ENCODE data around the gene PPP3CA. TPM values are rescaled to one million over a fixed set of nuclear protein-coding genes. Genes with fewer than 3 reads are reported as not detected.

PPP3CA gene
- total RNA-seq, 1 experiment from 2014 or later: 133 TPM

GRCh38 chr4:101065935-101066485 is 281.3 kb downstream of the PPP3CA start:
- no peaks in the 10 kb centered on the region for H3K27me3 ChIP-seq (ENCODE audit: insufficient read depth, low read length)
- intact Hi-C loops (cut with micrococcal nuclease): no loop called here
- ChIA-PET CTCF (no interaction called here), RAD21 (ENCODE audit: low non-redundant PET in 1 of 2, low total read pairs in 2 of 2, uncharacterized antibody in 2 of 2, unreplicated experiment in 2 of 2) (no interaction called here), POLR2A (no interaction called here)
- H3K9ac ChIP-seq (ENCODE audit: low read length): no peak overlapping the region
- H3K9me3 ChIP-seq (ENCODE audit: control insufficient read depth in 1 of 2, insufficient read depth in 1 of 2, low read depth in 1 of 2, low read length in 2 of 2): no peaks in the 10 kb centered on the region
- no peaks in the 10 kb centered on the region for H4K20me1 ChIP-seq (ENCODE audit: insufficient read depth)
- H3K79me2 ChIP-seq (ENCODE audit: insufficient read depth, low read length): 0 out of 2 replicates have a peak, but pooled peaks cover 4% of the 10 kb centered on the region
- H3K4me1 ChIP-seq (ENCODE audit: control insufficient read depth in 1 of 2, insufficient read depth in 2 of 2, low read length in 2 of 2): no peaks in the 10 kb centered on the region
- H3K4me2 ChIP-seq (ENCODE audit: low read length): no peak overlapping the region
- H3K9me2 ChIP-seq (ENCODE audit: insufficient read depth): no peaks in the 10 kb centered on the region
- no peak for DNase-seq (ENCODE audit: low read depth, low spot score)
- no peak overlapping the region for H2AFZ ChIP-seq (ENCODE audit: low read depth, low read length, poor library complexity, severe bottlenecking)
- H3K27ac ChIP-seq (ENCODE audit: low read depth, low read length): no peak overlapping the region
- H3K4me3 ChIP-seq (replicated peaks in 1 of 2; ENCODE audit: low read depth in 1 of 2, low read length in 2 of 2): no peak overlapping the region
- no TSS peak for BruUV-seq (replicated peaks)
- no peak for ATAC-seq
- TF ChIP-seq SIN3A (IDR thresholded peaks at IDR 0.05; ENCODE audit: low read depth) (no peak), SP1 (IDR thresholded peaks at IDR 0.05; ENCODE audit: low read depth) (no peak), JUND (IDR thresholded peaks at IDR 0.05) (no peak)
- TF ChIP-seq, protein P1, sequence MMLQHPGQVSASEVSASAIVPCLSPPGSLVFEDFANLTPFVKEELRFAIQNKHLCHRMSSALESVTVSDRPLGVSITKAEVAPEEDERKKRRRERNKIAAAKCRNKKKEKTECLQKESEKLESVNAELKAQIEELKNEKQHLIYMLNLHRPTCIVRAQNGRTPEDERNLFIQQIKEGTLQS (IDR thresholded peaks at IDR 0.05): no peak
- H3K36me3 ChIP-seq (ENCODE audit: control insufficient read depth in 1 of 2, insufficient read depth in 2 of 2, low read length in 2 of 2): peaks cover 0 to 7% of the 10 kb centered on the region in 2 experiments; a peak in 1 of 4 replicates

DNA sequence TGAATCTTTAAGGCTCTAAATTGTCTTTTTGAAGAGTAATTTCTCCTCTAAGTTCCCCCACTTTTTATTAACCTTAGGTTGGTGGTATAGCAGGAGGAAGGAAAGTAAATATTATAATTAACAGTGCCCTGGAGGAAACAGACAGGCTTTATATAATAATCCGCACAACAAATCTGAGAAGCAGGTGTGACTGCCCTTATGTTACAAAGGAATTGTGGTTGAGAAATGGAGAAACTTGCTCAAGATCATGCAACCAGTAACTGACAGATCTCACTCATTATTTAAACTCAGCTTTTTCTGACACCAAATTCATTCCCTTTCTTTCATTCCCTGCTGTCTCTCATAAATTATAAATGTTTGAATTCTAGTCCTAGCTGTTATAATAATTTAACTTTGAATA is 282.0 kb downstream of the PPP3CA start:
- POLR2A ChIA-PET: no interaction called here
- Histone ChIP-seq H4K20me1 (ENCODE audit: insufficient read depth) (no peaks in the 10 kb centered on the region), H3K4me1 (ENCODE audit: control insufficient read depth in 1 of 2, insufficient read depth in 2 of 2, low read length in 2 of 2) (no peaks in the 10 kb centered on the region), H2AFZ (ENCODE audit: low read depth, low read length, poor library complexity, severe bottlenecking) (no peak overlapping the region), H3K9ac (ENCODE audit: low read length) (no peak overlapping the region), H3K36me3 (ENCODE audit: control insufficient read depth in 1 of 2, insufficient read depth in 2 of 2, low read length in 2 of 2) (peaks cover 0 to 7% of the 10 kb centered on the region in 2 experiments; a peak in 1 of 4 replicates), H3K4me2 (ENCODE audit: low read length) (no peak overlapping the region), H3K9me3 (ENCODE audit: control insufficient read depth in 1 of 2, insufficient read depth in 1 of 2, low read depth in 1 of 2, low read length in 2 of 2) (no peaks in the 10 kb centered on the region), H3K79me2 (ENCODE audit: insufficient read depth, low read length) (0 out of 2 replicates have a peak, but pooled peaks cover 4% of the 10 kb centered on the region), H3K27me3 (ENCODE audit: insufficient read depth, low read length) (no peaks in the 10 kb centered on the region), H3K27ac (ENCODE audit: low read depth, low read length) (no peak overlapping the region), H3K9me2 (ENCODE audit: insufficient read depth) (no peaks in the 10 kb centered on the region), H3K4me3 (replicated peaks in 1 of 2; ENCODE audit: low read depth in 1 of 2, low read length in 2 of 2) (no peak overlapping the region)
- CTCF ChIA-PET: no interaction called here
- RAD21 ChIA-PET (ENCODE audit: low non-redundant PET in 1 of 2, low total read pairs in 2 of 2, uncharacterized antibody in 2 of 2, unreplicated experiment in 2 of 2): no interaction called here
- no TSS peak for BruUV-seq (replicated peaks)
- ATAC-seq (no peak), DNase-seq (ENCODE audit: low read depth, low spot score) (no peak)
- intact Hi-C loops (cut with micrococcal nuclease): no loop called here
- TF ChIP-seq, protein P2, sequence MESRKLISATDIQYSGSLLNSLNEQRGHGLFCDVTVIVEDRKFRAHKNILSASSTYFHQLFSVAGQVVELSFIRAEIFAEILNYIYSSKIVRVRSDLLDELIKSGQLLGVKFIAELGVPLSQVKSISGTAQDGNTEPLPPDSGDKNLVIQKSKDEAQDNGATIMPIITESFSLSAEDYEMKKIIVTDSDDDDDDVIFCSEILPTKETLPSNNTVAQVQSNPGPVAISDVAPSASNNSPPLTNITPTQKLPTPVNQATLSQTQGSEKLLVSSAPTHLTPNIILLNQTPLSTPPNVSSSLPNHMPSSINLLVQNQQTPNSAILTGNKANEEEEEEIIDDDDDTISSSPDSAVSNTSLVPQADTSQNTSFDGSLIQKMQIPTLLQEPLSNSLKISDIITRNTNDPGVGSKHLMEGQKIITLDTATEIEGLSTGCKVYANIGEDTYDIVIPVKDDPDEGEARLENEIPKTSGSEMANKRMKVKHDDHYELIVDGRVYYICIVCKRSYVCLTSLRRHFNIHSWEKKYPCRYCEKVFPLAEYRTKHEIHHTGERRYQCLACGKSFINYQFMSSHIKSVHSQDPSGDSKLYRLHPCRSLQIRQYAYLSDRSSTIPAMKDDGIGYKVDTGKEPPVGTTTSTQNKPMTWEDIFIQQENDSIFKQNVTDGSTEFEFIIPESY (IDR thresholded peaks at IDR 0.05; ENCODE audit: extremely low read depth, insufficient replicate concordance, low read length): no peak
- no peak for TF ChIP-seq RAD21 (IDR thresholded peaks at IDR 0.05; ENCODE audit: low read depth)
- no peak for TF ChIP-seq SRF (IDR thresholded peaks at IDR 0.05; ENCODE audit: low read depth)
- no peak for TF ChIP-seq SP1 (IDR thresholded peaks at IDR 0.05; ENCODE audit: low read depth)
- no peak for TF ChIP-seq ZFX (IDR thresholded peaks at IDR 0.05)
- no peak for TF ChIP-seq EGR1 (IDR thresholded peaks at IDR 0.05; ENCODE audit: low read depth)
- TF ChIP-seq FOSL1 (IDR thresholded peaks at IDR 0.05; ENCODE audit: low read depth): no peak
- no peak for TF ChIP-seq ZNF274 (IDR thresholded peaks at IDR 0.05; ENCODE audit: low read depth, low read length)
- no peak for TF ChIP-seq POLR2AphosphoS5 (IDR thresholded peaks at IDR 0.05; ENCODE audit: low read depth, low read length)
- TF ChIP-seq JUND (IDR thresholded peaks at IDR 0.05): no peak
- no peak for TF ChIP-seq EZH2 (IDR thresholded peaks at IDR 0.05)
- TF ChIP-seq CBX3 (IDR thresholded peaks at IDR 0.05; ENCODE audit: low read depth): no peak
- TF ChIP-seq TCF7L2 (IDR thresholded peaks at IDR 0.05; ENCODE audit: borderline replicate concordance, extremely low read depth, insufficient read depth, insufficient read length): no peak

Data from HCT116 (cell line).